Fibroblast of mammary gland (primary cell): ENCODE data around the gene PRKCQ.

Experiments
- DNase-seq: peaks from one replicate; pipeline ENCODE4 v3.0.0-alpha.2; 2010; ENCODE audit warnings: low read depth
- H3K4me3 ChIP-seq: 2 replicates; pipeline ENCODE4 v1.5.1; 2011; ENCODE audit warnings: low read depth, mild to moderate bottlenecking, low read length, moderate library complexity; ENCODE audit not compliant: control insufficient read depth
- TF ChIP-seq, protein P1 (sequence below): conservative IDR thresholded peaks from 2 replicates; pipeline ENCODE4 v1.5.1; 2011; ENCODE audit warnings: low read depth, low read length, inconsistent platforms; ENCODE audit not compliant: control insufficient read depth, insufficient read depth

PRKCQ gene

DNA sequence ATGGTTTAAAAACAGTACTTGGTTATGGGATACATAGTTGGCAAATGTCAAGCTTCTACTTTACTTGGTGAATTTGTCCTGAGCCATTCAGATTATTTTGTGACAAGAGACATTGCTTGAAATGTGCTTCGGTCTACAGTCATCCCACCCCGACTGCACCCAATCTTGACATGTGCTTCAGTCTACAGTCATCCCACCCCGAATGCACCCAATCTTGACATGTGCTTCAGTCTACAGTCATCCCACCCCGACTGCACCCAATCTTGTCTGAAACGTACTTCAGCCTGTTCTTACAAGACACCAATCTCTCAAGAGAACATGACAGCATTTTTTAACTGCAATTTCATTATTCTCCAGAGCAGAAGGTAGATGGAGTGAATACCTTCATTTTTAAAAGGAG is 47.8 kb downstream of the PRKCQ start:
- TF ChIP-seq, protein P1, sequence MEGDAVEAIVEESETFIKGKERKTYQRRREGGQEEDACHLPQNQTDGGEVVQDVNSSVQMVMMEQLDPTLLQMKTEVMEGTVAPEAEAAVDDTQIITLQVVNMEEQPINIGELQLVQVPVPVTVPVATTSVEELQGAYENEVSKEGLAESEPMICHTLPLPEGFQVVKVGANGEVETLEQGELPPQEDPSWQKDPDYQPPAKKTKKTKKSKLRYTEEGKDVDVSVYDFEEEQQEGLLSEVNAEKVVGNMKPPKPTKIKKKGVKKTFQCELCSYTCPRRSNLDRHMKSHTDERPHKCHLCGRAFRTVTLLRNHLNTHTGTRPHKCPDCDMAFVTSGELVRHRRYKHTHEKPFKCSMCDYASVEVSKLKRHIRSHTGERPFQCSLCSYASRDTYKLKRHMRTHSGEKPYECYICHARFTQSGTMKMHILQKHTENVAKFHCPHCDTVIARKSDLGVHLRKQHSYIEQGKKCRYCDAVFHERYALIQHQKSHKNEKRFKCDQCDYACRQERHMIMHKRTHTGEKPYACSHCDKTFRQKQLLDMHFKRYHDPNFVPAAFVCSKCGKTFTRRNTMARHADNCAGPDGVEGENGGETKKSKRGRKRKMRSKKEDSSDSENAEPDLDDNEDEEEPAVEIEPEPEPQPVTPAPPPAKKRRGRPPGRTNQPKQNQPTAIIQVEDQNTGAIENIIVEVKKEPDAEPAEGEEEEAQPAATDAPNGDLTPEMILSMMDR = no peak
- no peak overlapping the region for H3K4me3 ChIP-seq
- DNase-seq = no peak

DNA sequence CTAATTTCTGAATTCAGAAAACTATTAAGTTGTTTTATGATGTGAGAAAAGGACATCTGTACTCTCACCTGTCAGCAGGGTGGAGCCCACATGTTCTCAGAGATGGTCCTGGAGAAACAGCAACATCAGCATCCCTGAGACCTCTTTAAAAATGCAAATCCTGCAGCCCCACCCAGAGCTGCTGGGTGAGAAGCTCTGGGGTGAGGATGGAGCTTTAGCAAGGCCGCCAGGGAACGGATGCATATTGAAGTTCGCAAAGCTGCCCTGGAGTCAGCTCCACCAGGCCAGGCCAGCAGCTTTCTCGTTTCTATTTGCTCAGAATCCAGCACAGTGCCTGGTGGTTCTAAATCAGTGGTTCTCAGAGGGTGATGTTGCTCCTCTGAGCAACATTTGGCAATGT is 49.1 kb downstream of the PRKCQ start:
- DNase-seq = no peak
- TF ChIP-seq, protein P1 = no peak
- H3K4me3 ChIP-seq = no peak overlapping the region

DNA sequence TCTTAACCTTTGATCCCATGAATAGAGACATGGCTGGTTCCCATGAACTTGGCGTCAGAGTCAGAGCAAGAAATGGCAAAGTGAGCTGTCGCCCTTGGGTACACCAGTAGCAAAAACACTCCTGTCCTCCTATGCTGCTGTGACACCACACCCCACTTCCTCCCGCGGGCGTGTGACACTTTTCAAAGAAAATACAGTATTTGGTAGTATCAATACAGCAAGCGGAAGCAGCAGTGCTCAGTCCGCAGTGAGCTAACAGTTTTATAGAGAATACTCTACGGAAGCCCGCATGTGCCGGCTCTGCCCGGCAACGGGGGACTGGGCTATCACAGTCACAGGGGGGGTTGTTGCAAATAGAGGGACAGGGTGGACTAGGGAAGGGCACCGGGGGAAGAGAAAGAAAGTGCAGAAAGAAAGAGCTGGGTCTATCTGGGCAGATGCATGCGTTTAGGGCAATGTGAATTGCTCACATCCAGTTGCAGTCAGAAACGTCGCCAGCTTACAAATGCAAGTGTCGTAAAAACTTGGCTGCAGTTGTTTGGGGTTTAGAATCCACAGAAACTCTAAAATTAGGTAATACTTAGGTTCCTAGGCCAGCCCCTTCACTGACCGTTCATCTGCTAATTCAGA is 49.8 kb downstream of the PRKCQ start:
- H3K4me3 ChIP-seq = no peak overlapping the region
- no peak for DNase-seq
- TF ChIP-seq, protein P1 = no peak

DNA sequence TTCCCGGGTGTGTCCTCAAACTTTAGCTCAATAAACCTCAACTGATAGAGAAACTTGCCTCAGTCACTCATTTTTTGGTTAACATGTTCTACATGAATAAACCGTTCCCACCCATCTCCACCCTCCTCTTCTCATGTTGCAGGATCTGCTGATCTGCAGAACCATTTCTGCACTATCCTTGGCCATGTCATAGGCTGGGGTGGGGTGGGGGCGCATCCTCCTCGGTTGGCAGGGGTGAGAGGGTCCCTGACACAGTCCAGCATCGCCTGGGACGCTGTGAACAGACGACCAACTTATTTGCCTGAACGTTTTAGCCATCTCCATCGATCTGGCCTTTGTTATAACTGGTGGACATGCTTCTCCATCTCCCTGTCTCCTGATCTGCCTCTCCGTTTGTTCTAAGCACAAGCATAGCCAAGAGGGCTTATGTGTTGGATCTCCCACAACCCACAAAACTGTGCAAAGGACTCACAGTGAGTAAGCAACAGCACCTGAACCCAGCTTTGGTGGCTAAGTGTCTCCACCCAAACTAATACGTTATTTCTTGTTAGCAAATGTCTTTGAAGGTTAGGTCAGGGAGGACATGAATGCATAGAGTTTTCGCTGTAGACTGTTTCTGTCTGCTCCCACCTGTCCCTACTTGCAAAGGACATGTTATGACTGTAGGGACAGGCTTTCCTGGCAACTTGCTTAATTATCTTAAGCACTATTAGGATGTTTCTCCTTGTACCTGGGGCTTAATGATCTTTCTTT is 51.7 kb downstream of the PRKCQ start:
- no peak for DNase-seq
- H3K4me3 ChIP-seq = no peak overlapping the region
- TF ChIP-seq, protein P1 = no peak

DNA sequence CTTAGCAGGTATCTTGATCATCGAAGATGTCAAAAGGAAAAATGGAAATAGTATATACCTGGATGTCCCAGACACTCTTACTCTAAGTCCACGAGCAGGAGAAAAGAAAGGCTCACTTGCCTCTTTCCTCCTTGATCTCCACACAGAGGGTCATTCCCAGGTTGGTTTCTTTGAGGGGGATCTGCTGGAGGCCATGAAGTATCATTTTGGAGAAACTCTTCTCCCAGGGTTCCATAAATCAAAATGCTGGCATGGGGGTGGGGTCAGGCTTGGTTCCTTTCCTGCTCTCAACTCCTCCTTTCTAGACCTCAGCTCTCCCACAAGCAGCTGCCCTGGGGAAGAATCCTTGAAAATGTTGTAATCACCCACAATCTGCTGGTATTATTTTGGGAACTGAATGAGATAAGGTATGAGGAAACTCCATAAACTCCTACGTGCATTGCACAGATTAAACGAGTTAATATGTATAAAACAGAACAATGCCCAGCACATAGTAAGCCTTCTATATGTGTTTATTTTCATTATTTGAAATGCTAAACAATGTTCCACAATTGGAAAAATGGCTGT is 54.4 kb downstream of the PRKCQ start:
- TF ChIP-seq, protein P1 = no peak
- H3K4me3 ChIP-seq = no peak overlapping the region
- DNase-seq = no peak

DNA sequence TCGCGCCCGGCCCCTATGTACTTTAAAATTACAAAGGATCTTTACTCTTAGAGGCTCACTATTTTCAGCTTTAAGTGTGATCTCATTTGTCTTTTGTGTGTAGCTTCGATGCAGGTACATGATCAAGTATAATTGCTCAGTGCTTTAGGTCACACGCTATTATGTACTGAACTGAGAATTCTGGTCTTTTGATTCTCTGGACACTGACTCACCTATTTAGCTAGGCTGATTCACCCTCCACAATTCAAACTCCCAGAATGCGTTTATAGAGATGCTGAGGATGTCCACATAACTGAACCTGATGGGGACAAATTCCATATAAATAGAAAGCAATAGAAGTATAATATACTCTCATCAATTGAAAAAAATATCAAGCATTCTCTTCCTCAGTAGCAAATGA is 57.8 kb downstream of the PRKCQ start:
- no peak overlapping the region for H3K4me3 ChIP-seq
- no peak for DNase-seq
- TF ChIP-seq, protein P1 = no peak
